Psoas muscle (tissue), 8 donors: Measurements from ENCODE around the gene EIF5. TPM values are rescaled to one million over a fixed set of nuclear protein-coding genes. Genes with fewer than 3 reads are reported as not detected.

Source experiments
- ATAC-seq, 4 donors: fragments of 200-7000 bp; cut with Tn5 transposase; one replicate each; pipeline ENCODE4 v1.9.1; 2020; ENCODE audit warnings: moderate library complexity in 3 of 4, mild to moderate bottlenecking in 2 of 4
- DNase-seq, 2 donors: peaks; one replicate each; pipeline ENCODE4 v3.0.0-alpha.2; 2020
- H3K27ac ChIP-seq: fragments of 200-600 bp; one replicate; pipeline ENCODE4 v1.8.0; 2022
- H3K27me3 ChIP-seq, 3 donors: fragments of 200-600 bp in 1 of 3; one replicate each; pipeline versions ENCODE4 v1.6.1 to v1.8.0; 2013 to 2022; ENCODE audit warnings: low read length in 2 of 3, mild to moderate bottlenecking in 2 of 3, moderate library complexity in 1 of 3; ENCODE audit not compliant: insufficient read depth in 3 of 3
- H3K36me3 ChIP-seq, 2 donors: fragments of 200-600 bp in 1 of 2; one replicate each; pipeline versions ENCODE4 v1.6.1 to v1.8.0; 2013 to 2022; ENCODE audit warnings: low read depth in 1 of 2, mild to moderate bottlenecking in 1 of 2, moderate library complexity in 1 of 2; ENCODE audit not compliant: insufficient read depth in 1 of 2
- H3K4me1 ChIP-seq: fragments of 200-600 bp; one replicate; pipeline ENCODE4 v1.8.0; 2022
- H3K4me3 ChIP-seq: fragments of 200-600 bp; one replicate; pipeline ENCODE4 v1.8.0; 2022; ENCODE audit warnings: mild to moderate bottlenecking
- H3K9me3 ChIP-seq: fragments of 200-600 bp; one replicate; pipeline ENCODE4 v1.8.0; 2022
- CTCF ChIP-seq: fragments of 200-600 bp; IDR thresholded peaks from one replicate; pipeline ENCODE4 v1.8.0; 2022; ENCODE audit warnings: antibody characterized with exemption
- WGBS, 3 donors: extraction: QIAGEN DNeasy Blood & Tissue Kit; methylation state at CpG; one replicate each; pipeline versions ENCODE4 v1.1.6 to v1.1.7; 2013; 5-methylcytosine and 5-hydroxymethylcytosine counted together
- intact Hi-C, 2 donors: fragments of 100-400 bp; cut with DNase I; formaldehyde crosslinking; loops; one replicate each; pipeline versions ENCODE4 v1.11.0 to v1.14.2; 2022
- polyA plus RNA-seq, 3 donors: library from polyadenylated mRNA; stranded (reverse); fragments of 200-250 nt; gene quantifications; one replicate each; pipeline ENCODE4 v1.2.3, GENCODE V29; 2013
- total RNA-seq, 4 donors: library from RNA; stranded (reverse); fragmentation: NEBNext Ultra II Directional in 2 of 4; extraction: Animal tissue kit (Norgen Biotek cat#: 25700) in 2 of 4; gene quantifications; one replicate each; pipeline versions ENCODE4 v1.2.1 to v1.2.4, GENCODE V29; 2021 to 2023
- donor health status: healthy with polysubstance abuse.
- donor health status: DM: no; HTN: no; CAD: no; lungs with moderate emphysema.
- donor health status: Bipolar disorder and iron deficiency.
- donor health status: healthy.
- donor health status: DM: yes; HTN: yes; CAD: no.
- donor health status: DM: no; HTN: no; CAD: no.
- donor health status: DM: no; HTN: no; CAD: no.
- donor health status: DM: yes; HTN: yes; CAD: no.

The EIF5 gene
- total and polyA plus RNA-seq, 7 donors = 163 to 535 (median 381) TPM

- intact Hi-C loops = no loop called here
- no peak overlapping the region for H3K4me3 ChIP-seq
- H3K27ac ChIP-seq = no peak overlapping the region
- DNase-seq (no peak), ATAC-seq (no peak)
- TF ChIP-seq CTCF = no peak
- 79 to 81% (median 81%) methylated on average over 12 of the region's 12 CpGs for WGBS, 3 donors
- H3K4me1 ChIP-seq = no peaks in the 10 kb centered on the region
- H3K27me3 ChIP-seq = no peaks in the 10 kb centered on the region
- H3K36me3 ChIP-seq = no peaks in the 10 kb centered on the region
- H3K9me3 ChIP-seq = no peaks in the 10 kb centered on the region
Observed at GRCh38 chr14:103296987-103297386, 37.0 kb upstream of the EIF5 start.

- no peaks in the 10 kb centered on the region for H3K4me1 ChIP-seq
- no peaks in the 10 kb centered on the region for H3K36me3 ChIP-seq
- no peaks in the 10 kb centered on the region for H3K9me3 ChIP-seq
- WGBS, 3 donors = 98 to 100% (median 100%) methylated on average over 1 of the region's 1 CpG
- no peak for ATAC-seq
- TF ChIP-seq CTCF = no peak
- no peak for DNase-seq
- no peaks in the 10 kb centered on the region for H3K27me3 ChIP-seq
- no peak overlapping the region for H3K27ac ChIP-seq
- intact Hi-C loops = no loop called here
- H3K4me3 ChIP-seq = no peak overlapping the region
Observed at GRCh38 chr14:103298620-103299019, 35.4 kb upstream of the EIF5 start.

GRCh38 chr14:103301512-103302354, 32.3 kb upstream of the EIF5 start:
- no peak for TF ChIP-seq CTCF
- no peak for ATAC-seq
- Histone ChIP-seq H3K4me1 (no peaks in the 10 kb centered on the region), H3K27ac (no peak overlapping the region), H3K9me3 (no peaks in the 10 kb centered on the region), H3K27me3 (no peaks in the 10 kb centered on the region), H3K36me3 (no peaks in the 10 kb centered on the region), H3K4me3 (no peak overlapping the region)
- WGBS, 3 donors = 85 to 91% (median 88%) methylated on average over 11 of the region's 11 CpGs
- DNase-seq = no peak
- intact Hi-C loops = no loop called here

GRCh38 chr14:103302966-103303365, 31.1 kb upstream of the EIF5 start:
- intact Hi-C loops = no loop called here
- Histone ChIP-seq H3K9me3 (no peaks in the 10 kb centered on the region), H3K27ac (no peak overlapping the region), H3K4me1 (no peaks in the 10 kb centered on the region), H3K4me3 (no peak overlapping the region), H3K27me3 (no peaks in the 10 kb centered on the region), H3K36me3 (no peaks in the 10 kb centered on the region)
- TF ChIP-seq CTCF = no peak
- 88 to 92% (median 91%) methylated on average over 1 of the region's 1 CpG for WGBS, 3 donors
- no peak for DNase-seq
- ATAC-seq = no peak

- no peak for TF ChIP-seq CTCF
- DNase-seq = no peak
Observed at GRCh38 chr14:103304706-103305105, 29.3 kb upstream of the EIF5 start.

More at GRCh38 chr14:103304706-103305105, 29.3 kb upstream of the EIF5 start:
- no peaks in the 10 kb centered on the region for H3K27me3 ChIP-seq
- WGBS, 3 donors = 41 to 64% (median 58%) methylated on average over 2 of the region's 2 CpGs
- no peak overlapping the region for H3K4me3 ChIP-seq
- H3K27ac ChIP-seq = no peak overlapping the region
- no peaks in the 10 kb centered on the region for H3K9me3 ChIP-seq
- intact Hi-C loops = no loop called here
- H3K4me1 ChIP-seq = no peaks in the 10 kb centered on the region
- no peaks in the 10 kb centered on the region for H3K36me3 ChIP-seq
- no peak for ATAC-seq
